ENCODE results near the gene NEMP1. TPM values are rescaled to one million over a fixed set of nuclear protein-coding genes. Genes with fewer than 3 reads are reported as not detected.

Gene NEMP1
- total RNA-seq (7.7 and 8.4 TPM in 2 replicates), polyA plus RNA-seq (11.1 and 17.6 TPM in 2 replicates), polyA minus RNA-seq (ENCODE audit: low replicate concordance) (4.9 and 17.5 TPM in 2 replicates)
- 4.9 and 8.4 TPM in 2 replicates for polyA plus RNA-seq (2012)

- peaks cover 20% of the 10 kb centered on the region for H3K79me2 ChIP-seq (ENCODE audit: control insufficient read depth, insufficient read depth, low read length)
- DNase-seq (ENCODE audit: low read depth in 2 of 2), result peak; percentile 100
These were observed at the start of gene NEMP1 for GRCh38 chr12:57078519-57079404. NEMP1 (minus strand) TSS chr12:57078791; CDS start chr12:57078745, 46 bp downstream.

GRCh38 chr12:57127726-57128518 is 49.3 kb upstream of the NEMP1 start, which contains the start of gene LRP1:
LRP1 (plus strand) TSS chr12:57128483; CDS start chr12:57128965, 482 bp downstream.
- H3K27ac ChIP-seq (ENCODE audit: insufficient read depth, low read length), result peak within 1 kb of the TSS; percentile 73
- H3K4me2 ChIP-seq (ENCODE audit: extremely low read depth, insufficient read depth, low read length), result peak within 1 kb of the TSS; percentile 91
- DNase-seq (ENCODE audit: low read depth in 2 of 2), result peak; percentile 80 to 89
- peak within 1 kb of the TSS; percentile 74 for H2AFZ ChIP-seq (ENCODE audit: low read length)
- no peak for TF ChIP-seq EZH2 (IDR thresholded peaks at IDR 0.05; ENCODE audit: low read length, missing control alignments)
- no peak for TF ChIP-seq CTCF (conservative IDR thresholded peaks at IDR 0.05 in 1 of 2, IDR thresholded peaks at IDR 0.05 in 1 of 2; ENCODE audit: low read depth in 1 of 2, low read length in 2 of 2)
- H4K20me1 ChIP-seq (ENCODE audit: control insufficient read depth, extremely low read depth, insufficient read depth, low read length), result no peaks in the 10 kb centered on the region
- H3K4me3 ChIP-seq (replicated peaks in 1 of 4; ENCODE audit: control extremely low read depth in 1 of 4, insufficient read depth in 1 of 4, low read depth in 3 of 4, low read length in 4 of 4), result peak within 1 kb of the TSS; percentile 70 to 95 (median 91)
- peaks cover 27% of the 10 kb centered on the region for H3K4me1 ChIP-seq (ENCODE audit: control insufficient read depth, extremely low read depth, insufficient read depth, low read length)
- no peaks in the 10 kb centered on the region for H3K9me3 ChIP-seq (ENCODE audit: control insufficient read depth, insufficient read depth, low read depth, low read length)
- no peaks in the 10 kb centered on the region for H3K27me3 ChIP-seq (ENCODE audit: control insufficient read depth, insufficient read depth, low read length)
- peaks cover 4% of the 10 kb centered on the region for H3K36me3 ChIP-seq (ENCODE audit: control insufficient read depth, insufficient read depth, low read length)
- peaks cover 44% of the 10 kb centered on the region for H3K79me2 ChIP-seq (ENCODE audit: control insufficient read depth, insufficient read depth, low read length)
- peak within 1 kb of the TSS; percentile 77 for H3K9ac ChIP-seq (ENCODE audit: insufficient read depth, low read length)

More at GRCh38 chr12:57078519-57079404, at the start of gene NEMP1:
- peaks cover 3% of the 10 kb centered on the region for H3K4me1 ChIP-seq (ENCODE audit: control insufficient read depth, extremely low read depth, insufficient read depth, low read length)
- H3K27me3 ChIP-seq (ENCODE audit: control insufficient read depth, insufficient read depth, low read length), result no peaks in the 10 kb centered on the region
- H2AFZ ChIP-seq (ENCODE audit: low read length), result peak within 1 kb of the TSS; percentile 61
- no peaks in the 10 kb centered on the region for H3K36me3 ChIP-seq (ENCODE audit: control insufficient read depth, insufficient read depth, low read length)
- H3K9me3 ChIP-seq (ENCODE audit: control insufficient read depth, insufficient read depth, low read depth, low read length), result no peaks in the 10 kb centered on the region
- TF ChIP-seq CTCF (conservative IDR thresholded peaks at IDR 0.05 in 1 of 2, IDR thresholded peaks at IDR 0.05 in 1 of 2; ENCODE audit: low read depth in 1 of 2, low read length in 2 of 2) (no peak), EZH2 (IDR thresholded peaks at IDR 0.05; ENCODE audit: low read length, missing control alignments) (no peak)
- H3K27ac ChIP-seq (ENCODE audit: insufficient read depth, low read length), result peak within 1 kb of the TSS; percentile 91
- H3K4me3 ChIP-seq (replicated peaks in 1 of 4; ENCODE audit: control extremely low read depth in 1 of 4, insufficient read depth in 1 of 4, low read depth in 3 of 4, low read length in 4 of 4), result peak within 1 kb of the TSS; percentile 67 to 97 (median 84)
- H3K9ac ChIP-seq (ENCODE audit: insufficient read depth, low read length), result peak within 1 kb of the TSS; percentile 83
- no peaks in the 10 kb centered on the region for H4K20me1 ChIP-seq (ENCODE audit: control insufficient read depth, extremely low read depth, insufficient read depth, low read length)
- peak within 1 kb of the TSS; percentile 91 for H3K4me2 ChIP-seq (ENCODE audit: extremely low read depth, insufficient read depth, low read length)

All from fibroblast of lung (primary cell).